Hepatocyte (in vitro differentiated cells): ENCODE measurements around the gene BCO1. TPM values are rescaled to one million over a fixed set of nuclear protein-coding genes. Genes with fewer than 3 reads are reported as not detected.

Experiments
- DNase-seq: peaks from one replicate; pipeline ENCODE4 v3.0.0-alpha.2; 2016; ENCODE audit warnings: low spot score
- H2AFZ ChIP-seq: fragments of 200-600 bp; sonication (generic); 2 replicates; pipeline ENCODE4 v1.6.0; 2016; ENCODE audit warnings: antibody characterized with exemption, mild to moderate bottlenecking
- H3K27ac ChIP-seq: fragments of 200-600 bp; sonication (generic); 2 replicates; pipeline ENCODE4 v1.5.1; 2016; ENCODE audit warnings: mild to moderate bottlenecking
- H3K27me3 ChIP-seq: fragments of 200-600 bp; sonication (generic); 2 replicates; pipeline ENCODE4 v1.6.1; 2016
- H3K36me3 ChIP-seq: fragments of 200-600 bp; sonication (generic); replicated peaks from 2 replicates; pipeline ENCODE4 v1.5.1; 2016; ENCODE audit warnings: low read depth; ENCODE audit not compliant: insufficient read depth
- H3K4me1 ChIP-seq: fragments of 200-600 bp; sonication (generic); 2 replicates; pipeline ENCODE4 v1.5.1; 2016; ENCODE audit warnings: mild to moderate bottlenecking, moderate library complexity; ENCODE audit not compliant: insufficient read depth
- H3K4me2 ChIP-seq: fragments of 200-600 bp; sonication (generic); 2 replicates; pipeline ENCODE4 v1.6.0; 2016
- H3K4me3 ChIP-seq: fragments of 200-600 bp; sonication (generic); 2 replicates; pipeline ENCODE4 v1.5.1; 2016; ENCODE audit warnings: mild to moderate bottlenecking
- H3K79me2 ChIP-seq: fragments of 200-600 bp; sonication (generic); 2 replicates; pipeline ENCODE4 v1.6.0; 2017; ENCODE audit warnings: mild to moderate bottlenecking
- H3K9me2 ChIP-seq: fragments of 200-600 bp; sonication (generic); replicated peaks from 2 replicates; pipeline ENCODE4 v1.6.0; 2017; ENCODE audit warnings: mild to moderate bottlenecking; ENCODE audit not compliant: insufficient read depth
- H3K9me3 ChIP-seq: fragments of 200-600 bp; sonication (generic); 2 replicates; pipeline ENCODE4 v1.5.1; 2016; ENCODE audit warnings: low read depth, mild to moderate bottlenecking
- H4K20me1 ChIP-seq: fragments of 200-600 bp; sonication (generic); 2 replicates; pipeline ENCODE4 v1.6.0; 2016; ENCODE audit warnings: mild to moderate bottlenecking; ENCODE audit not compliant: insufficient read depth, poor library complexity, severe bottlenecking
- CTCF ChIP-seq: fragments of 200-600 bp; sonication (generic); IDR thresholded peaks from 2 replicates; pipeline ENCODE4 v1.5.1; 2016; ENCODE audit warnings: antibody characterized with exemption, mild to moderate bottlenecking; ENCODE audit not compliant: poor library complexity
- EZH2 ChIP-seq: fragments of 200-600 bp; sonication (generic); IDR thresholded peaks from 2 replicates; pipeline ENCODE4 v1.6.1; 2016; ENCODE audit warnings: antibody characterized with exemption, mild to moderate bottlenecking, borderline replicate concordance
- EZH2phosphoT487 ChIP-seq: fragments of 200-600 bp; sonication (generic); IDR thresholded peaks from one replicate; pipeline ENCODE4 v1.6.1; 2018; ENCODE audit warnings: antibody characterized with exemption, mild to moderate bottlenecking, low read depth, moderate library complexity; ENCODE audit not compliant: unreplicated experiment, severe bottlenecking
- WGBS: methylation state at CpG from one replicate; pipeline ENCODE4 v1.1.6; 2016; ENCODE audit warnings: low lambda C conversion rate; ENCODE audit errors: missing lambda C conversion rate; 5-methylcytosine and 5-hydroxymethylcytosine counted together
- polyA plus RNA-seq: library from polyadenylated mRNA; unstranded; fragments of >200 nt; fragmentation: Nextera tagmentation; extraction: Ambion mirVana; gene quantifications from 2 replicates; pipeline ENCODE4 v1.2.1, GENCODE V29; 2016
- total RNA-seq: library from RNA; depleted of rRNA; stranded (reverse); fragments of >200 nt; gene quantifications from 2 replicates; pipeline ENCODE4 v1.2.3, GENCODE V29; 2014

The BCO1 gene
- total and polyA plus RNA-seq, 2 experiments from 2014 or later, result 1.6 to 2.4 TPM

- H3K9me2 ChIP-seq, result no peaks in the 10 kb centered on the region
- H3K4me3 ChIP-seq, result no peak overlapping the region
- H3K4me1 ChIP-seq, result no peaks in the 10 kb centered on the region
- H2AFZ ChIP-seq, result no peak overlapping the region
- no peaks in the 10 kb centered on the region for H3K36me3 ChIP-seq
- WGBS, result 94% methylated on average over 2 of the region's 2 CpGs
- TF ChIP-seq EZH2phosphoT487, result no peak
- no peak for TF ChIP-seq CTCF
- TF ChIP-seq EZH2, result no peak
- H3K27ac ChIP-seq, result no peak overlapping the region
- no peak overlapping the region for H3K4me2 ChIP-seq
- no peaks in the 10 kb centered on the region for H3K9me3 ChIP-seq
- no peaks in the 10 kb centered on the region for H3K79me2 ChIP-seq
- no peaks in the 10 kb centered on the region for H3K27me3 ChIP-seq
- no peaks in the 10 kb centered on the region for H4K20me1 ChIP-seq
- DNase-seq, result no peak
These were observed 21.8 kb upstream of the BCO1 start for GRCh38 chr16:81216706-81217105.

GRCh38 chr16:81219151-81219550 lies 19.3 kb upstream of the BCO1 start:
- TF ChIP-seq EZH2phosphoT487 (no peak), CTCF (no peak), EZH2 (no peak)
- 81% methylated on average over 9 of the region's 9 CpGs for WGBS
- no peaks in the 10 kb centered on the region for H3K9me2 ChIP-seq
- H3K27me3 ChIP-seq, result no peaks in the 10 kb centered on the region
- DNase-seq, result no peak
- H3K36me3 ChIP-seq, result no peaks in the 10 kb centered on the region
- no peak overlapping the region for H3K4me3 ChIP-seq
- H3K4me2 ChIP-seq, result no peak overlapping the region
- H3K27ac ChIP-seq, result no peak overlapping the region
- H4K20me1 ChIP-seq, result no peaks in the 10 kb centered on the region
- H3K4me1 ChIP-seq, result no peaks in the 10 kb centered on the region
- no peaks in the 10 kb centered on the region for H3K79me2 ChIP-seq
- no peak overlapping the region for H2AFZ ChIP-seq
- H3K9me3 ChIP-seq, result no peaks in the 10 kb centered on the region

GRCh38 chr16:81220349-81220748 lies 18.1 kb upstream of the BCO1 start:
- 51% methylated on average over 9 of the region's 9 CpGs for WGBS
- Histone ChIP-seq H3K36me3 (no peaks in the 10 kb centered on the region), H2AFZ (no peak overlapping the region), H3K4me2 (no peak overlapping the region), H3K9me2 (no peaks in the 10 kb centered on the region), H4K20me1 (no peaks in the 10 kb centered on the region), H3K79me2 (no peaks in the 10 kb centered on the region), H3K4me1 (no peaks in the 10 kb centered on the region), H3K27me3 (no peaks in the 10 kb centered on the region), H3K27ac (no peak overlapping the region), H3K9me3 (no peaks in the 10 kb centered on the region), H3K4me3 (no peak overlapping the region)
- no peak for DNase-seq
- TF ChIP-seq EZH2 (no peak), EZH2phosphoT487 (no peak), CTCF (no peak)

GRCh38 chr16:81221731-81222130 lies 16.8 kb upstream of the BCO1 start:
- H3K27me3 ChIP-seq, result no peaks in the 10 kb centered on the region
- no peaks in the 10 kb centered on the region for H3K9me2 ChIP-seq
- H3K4me3 ChIP-seq, result no peak overlapping the region
- no peaks in the 10 kb centered on the region for H3K36me3 ChIP-seq
- no peaks in the 10 kb centered on the region for H3K4me1 ChIP-seq
- WGBS, result 89% methylated on average over 6 of the region's 6 CpGs
- no peaks in the 10 kb centered on the region for H3K9me3 ChIP-seq
- H4K20me1 ChIP-seq, result no peaks in the 10 kb centered on the region
- no peak for TF ChIP-seq EZH2phosphoT487
- no peak for DNase-seq
- H3K79me2 ChIP-seq, result no peaks in the 10 kb centered on the region
- no peak overlapping the region for H3K4me2 ChIP-seq
- H2AFZ ChIP-seq, result no peak overlapping the region
- H3K27ac ChIP-seq, result no peak overlapping the region
